A549 (cell line): ENCODE measurements around the gene PAX1.

Experiments used
- CBX2 ChIP-seq: fragments of 200-600 bp; sonication (generic); IDR thresholded peaks from 2 replicates; pipeline ENCODE4 v1.6.1; 2016; ENCODE audit warnings: low read depth, mild to moderate bottlenecking, borderline replicate concordance
- CEBPB ChIP-seq, 2 experiments: fragments of >200 bp in 1 of 2; sonication (Bioruptor Twin) in 1 of 2; formaldehyde crosslinking in 1 of 2; IDR thresholded peaks; 2 replicates each; pipeline ENCODE4 v1.6.1; 2012 to 2016
- CHD2 ChIP-seq: fragments of 150-350 bp; IDR thresholded peaks from 2 replicates; pipeline ENCODE4 v1.6.1; 2014; ENCODE audit warnings: low read length; ENCODE audit not compliant: partially characterized antibody
- CTCF ChIP-seq: fragments of >200 bp; sonication (Bioruptor Twin); formaldehyde crosslinking; IDR thresholded peaks from 3 replicates; pipeline ENCODE4 v1.5.1; 2016
- EHMT2 ChIP-seq: fragments of 200-600 bp; sonication (generic); IDR thresholded peaks from 2 replicates; pipeline ENCODE4 v1.6.1; 2016; ENCODE audit warnings: antibody characterized with exemption, low read depth, mild to moderate bottlenecking, moderate library complexity
- EP300 ChIP-seq, 2 experiments: fragments of >200 bp; sonication (Bioruptor Twin); formaldehyde crosslinking; IDR thresholded peaks; 2 replicates in 1 of 2; 3 replicates in 1 of 2; pipeline ENCODE4 v1.6.1; 2016 to 2017
- ESRRA ChIP-seq: fragments of 150-350 bp; IDR thresholded peaks from 2 replicates; pipeline ENCODE4 v1.6.1; 2014; ENCODE audit warnings: mild to moderate bottlenecking, low read length, borderline replicate concordance
- NR3C1 ChIP-seq: fragments of >200 bp; sonication (Bioruptor Twin); formaldehyde crosslinking; IDR thresholded peaks from 3 replicates; pipeline ENCODE4 v1.6.1; 2017
- RARB ChIP-seq: fragments of 250-450 bp; sonication (Bioruptor Pico); IDR thresholded peaks from 2 replicates; pipeline ENCODE4 v1.8.0; 2021; ENCODE audit warnings: mild to moderate bottlenecking, moderate library complexity

DNA sequence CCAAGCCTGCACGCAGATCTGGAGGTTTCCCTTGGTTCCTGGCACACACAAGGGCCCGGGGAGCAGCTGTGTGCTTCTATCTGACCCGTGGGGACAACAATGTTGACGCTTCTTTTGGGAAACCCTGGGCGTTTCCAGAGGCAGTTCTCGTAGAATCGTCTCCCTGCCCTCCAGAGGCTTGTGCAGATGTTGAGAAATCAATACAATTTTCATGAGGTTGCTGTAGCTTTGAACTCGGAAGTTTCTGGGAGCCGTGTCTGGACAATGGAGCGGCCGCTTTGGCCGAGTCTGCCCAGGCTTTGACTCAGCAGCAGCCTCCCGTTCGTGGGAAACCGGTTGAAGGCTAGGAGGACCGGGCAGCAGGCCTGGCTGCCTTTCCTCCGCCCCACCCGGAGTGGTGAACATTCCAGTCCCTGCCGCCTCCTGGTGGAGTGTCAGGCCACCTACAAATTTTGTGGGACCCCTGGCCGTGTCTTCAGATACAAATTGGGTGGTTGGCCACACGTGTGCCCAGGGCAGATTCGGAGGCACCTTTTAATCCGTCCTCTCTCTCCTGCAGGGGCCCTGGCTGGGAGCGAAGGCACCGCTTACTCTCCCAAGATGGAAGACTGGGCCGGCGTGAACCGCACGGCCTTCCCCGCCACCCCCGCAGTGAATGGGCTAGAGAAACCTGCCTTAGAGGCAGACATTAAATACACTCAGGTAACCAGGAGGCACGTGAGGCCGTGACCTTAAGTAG, 2.7 kb downstream of the PAX1 start:
- TF ChIP-seq CEBPB (IDR thresholded peaks at IDR 0.05) (no peak), RARB (CRISPR knock-in tag) (no peak), ESRRA (no peak), CTCF (no peak), CBX2 (no peak), EP300 (IDR thresholded peaks at IDR 0.05) (no peak), CHD2 (no peak), EHMT2 (no peak), NR3C1 (no peak)
